GM19395 (cell line): Measurements from ENCODE around the gene RBKS.
"Not testable (repeated sequence)": the region's sequence is repeated elsewhere in the genome, so short reads cannot be mapped to it uniquely, and the experiment has no call there.

Experiments used
- ATAC-seq: cut with Tn5 transposase; IDR thresholded peaks from one replicate; pipeline ENCODE4 v1.9.1; 2021; ENCODE audit warnings: mild to moderate bottlenecking, moderate library complexity; ENCODE audit not compliant: unreplicated experiment

The RBKS gene

DNA sequence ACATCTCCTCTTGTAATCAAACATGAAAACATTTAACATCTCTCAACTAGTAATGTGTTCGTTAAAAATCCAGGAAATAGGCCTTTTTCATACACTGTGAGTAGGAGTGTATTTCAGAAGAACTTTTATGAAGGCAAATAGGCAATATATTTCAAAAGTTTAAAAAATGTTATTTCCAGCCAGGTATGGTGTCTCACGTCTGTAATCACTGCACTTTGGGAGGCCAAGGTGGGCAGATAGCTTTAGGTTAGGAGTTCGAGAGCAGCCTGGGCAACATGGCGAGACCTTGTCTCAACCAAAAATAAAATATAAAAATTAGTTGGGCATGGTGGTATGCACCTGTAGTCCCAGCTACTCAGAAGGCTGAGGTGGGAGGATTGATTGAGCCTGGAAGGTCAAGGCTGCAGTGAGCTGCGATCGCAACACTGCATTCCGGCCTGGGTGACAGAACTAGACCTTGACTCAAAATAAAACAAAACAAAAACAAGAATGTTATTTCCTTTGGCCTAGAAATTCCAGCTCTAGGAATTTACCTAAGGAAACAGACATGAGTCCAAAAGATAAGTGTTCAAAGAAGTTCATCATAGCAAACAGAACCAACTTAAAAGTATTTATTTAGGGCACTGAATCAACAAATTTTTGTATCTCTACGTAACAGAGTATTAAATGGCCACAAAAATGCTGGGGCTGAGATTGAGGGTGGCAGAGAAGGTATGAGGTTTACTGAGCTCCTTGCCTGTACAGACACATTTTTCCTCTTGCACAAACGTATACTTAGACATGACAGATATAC lies 14.9 kb downstream of the RBKS start:
- ATAC-seq: no peak

- no peak for ATAC-seq
Observed at GRCh38 chr2:27873091-27873490, 17.1 kb downstream of the RBKS start.

DNA sequence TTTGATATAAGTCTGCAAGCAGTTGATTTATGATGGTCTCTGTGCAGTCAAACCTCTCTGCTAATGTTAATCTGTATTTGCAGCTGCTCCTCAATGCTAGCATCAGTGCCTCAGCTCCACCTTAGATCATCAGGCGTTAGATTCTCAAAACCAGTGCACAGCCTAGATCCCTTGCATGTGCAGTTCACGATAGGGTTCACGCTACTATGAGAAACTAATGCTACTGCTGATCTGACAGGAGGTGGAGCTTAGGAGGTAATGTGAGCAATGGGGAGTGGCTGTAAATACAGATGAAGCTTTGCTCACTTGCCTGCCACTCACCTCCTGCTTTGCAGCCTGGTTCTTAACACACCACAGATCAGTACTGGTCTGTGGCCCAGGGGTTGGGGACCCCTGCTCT lies 18.4 kb downstream of the RBKS start:
- ATAC-seq: no peak

DNA sequence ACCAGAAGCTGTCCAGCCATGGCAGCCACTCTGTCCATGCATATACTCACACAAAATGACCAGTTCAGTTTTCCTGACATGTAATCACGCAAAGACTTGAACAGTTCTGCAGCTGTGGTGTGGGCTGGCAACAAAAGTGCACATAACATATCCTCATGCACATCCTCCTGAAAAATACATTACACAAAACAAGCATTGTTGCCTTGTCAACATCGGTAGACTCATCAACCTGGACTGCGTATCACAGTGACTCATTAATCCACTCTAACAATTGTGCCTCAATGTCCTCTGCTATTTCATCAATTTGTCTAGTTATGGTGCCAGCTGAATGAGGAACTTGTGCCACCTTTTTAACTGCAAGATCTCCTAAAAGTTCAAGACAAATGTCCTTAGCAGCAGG lies 19.5 kb downstream of the RBKS start:
- no peak for ATAC-seq

GRCh38 chr2:27869763-27870162 lies 20.4 kb downstream of the RBKS start:
- ATAC-seq: no peak

- ATAC-seq: no peak
Observed at GRCh38 chr2:27866237-27866636, 23.9 kb downstream of the RBKS start.

GRCh38 chr2:27863955-27864354 lies 26.2 kb downstream of the RBKS start:
- not testable (repeated sequence) for ATAC-seq

GRCh38 chr2:27863146-27863545 lies 27.0 kb downstream of the RBKS start:
- ATAC-seq: no peak

GRCh38 chr2:27860111-27860510 lies 30.1 kb downstream of the RBKS start:
- ATAC-seq: no peak

GRCh38 chr2:27857417-27858172 lies 32.6 kb downstream of the RBKS start:
- ATAC-seq: no peak

DNA sequence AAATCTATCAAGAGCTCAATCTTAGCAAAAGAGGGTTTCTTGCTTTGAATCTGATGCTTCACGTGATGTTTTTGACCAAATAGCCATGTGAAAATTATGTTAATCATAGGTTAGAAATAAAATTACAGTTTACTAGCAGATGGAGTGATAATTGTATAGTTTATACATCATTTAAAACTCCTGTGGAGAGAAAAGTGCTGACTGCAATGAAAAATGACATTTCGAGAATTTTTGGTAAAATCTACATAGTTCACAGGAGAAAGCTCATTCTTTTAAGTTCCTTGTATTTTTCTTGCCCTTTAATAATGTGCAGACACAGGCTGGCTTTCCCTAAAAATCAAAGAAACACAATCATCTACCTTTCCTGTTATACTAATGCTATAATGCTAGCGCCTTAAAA lies 33.2 kb downstream of the RBKS start:
- ATAC-seq: no peak

DNA sequence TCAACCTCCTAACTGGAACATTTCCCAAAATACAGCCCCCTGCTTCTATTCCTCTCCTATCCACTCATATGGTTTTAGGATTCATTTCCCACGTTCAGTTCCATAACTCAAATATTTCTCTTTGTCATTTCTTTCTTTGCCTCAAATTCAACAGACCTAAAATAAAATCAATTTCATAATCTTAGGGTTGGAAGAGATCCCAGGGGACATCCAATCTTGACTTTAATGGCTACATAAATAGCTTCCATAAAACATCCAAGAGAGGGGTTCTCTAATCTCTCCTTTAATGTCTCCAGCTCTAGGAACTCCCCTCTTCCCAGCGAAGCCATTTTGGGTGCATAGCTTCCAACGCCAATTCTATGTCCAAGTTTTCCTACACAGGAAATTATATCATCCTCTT lies 33.8 kb downstream of the RBKS start:
- no peak for ATAC-seq

GRCh38 chr2:27855476-27855875 lies 34.7 kb downstream of the RBKS start:
- ATAC-seq: no peak

GRCh38 chr2:27854229-27854862 lies 35.8 kb downstream of the RBKS start:
- ATAC-seq: no peak

DNA sequence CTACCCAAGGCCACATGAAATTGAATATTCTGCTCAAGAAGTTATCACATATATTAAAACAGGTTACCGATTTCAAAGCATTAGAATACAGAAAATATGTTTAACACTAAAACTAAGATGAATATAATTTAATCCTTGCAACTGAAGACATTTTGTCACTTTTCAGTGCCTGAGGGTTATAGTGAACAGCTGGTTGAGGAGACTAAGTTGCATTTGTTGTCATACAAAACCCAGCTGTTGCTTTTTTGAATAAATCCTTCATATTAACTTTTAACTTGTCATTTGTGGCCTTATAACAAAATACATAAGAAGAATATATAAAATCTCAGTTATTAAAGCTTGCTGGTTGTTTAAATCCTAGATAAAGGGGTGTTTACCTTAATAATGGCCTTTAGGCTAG lies 37.5 kb downstream of the RBKS start:
- ATAC-seq: no peak

- no peak for ATAC-seq
Observed at GRCh38 chr2:27849558-27850205, 40.5 kb downstream of the RBKS start.

DNA sequence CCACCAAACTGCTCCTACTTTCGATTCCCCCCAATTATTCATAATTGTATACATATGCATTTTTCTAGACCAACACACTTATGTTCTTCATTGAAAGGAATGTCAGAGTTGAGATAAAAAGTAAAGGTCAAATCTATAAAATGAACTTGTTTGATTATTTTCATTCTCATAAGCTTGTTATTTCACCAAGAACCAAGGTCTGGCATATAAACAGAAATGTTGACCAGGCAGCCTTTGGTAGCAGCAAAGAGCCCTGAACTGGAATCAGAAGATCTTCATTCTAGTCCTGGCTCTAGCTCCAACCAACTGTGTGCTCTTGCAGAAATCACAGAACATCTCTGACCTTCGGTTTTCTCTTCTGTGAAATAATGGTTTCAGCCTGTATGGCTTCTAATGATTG lies 42.9 kb downstream of the RBKS start:
- ATAC-seq: no peak

DNA sequence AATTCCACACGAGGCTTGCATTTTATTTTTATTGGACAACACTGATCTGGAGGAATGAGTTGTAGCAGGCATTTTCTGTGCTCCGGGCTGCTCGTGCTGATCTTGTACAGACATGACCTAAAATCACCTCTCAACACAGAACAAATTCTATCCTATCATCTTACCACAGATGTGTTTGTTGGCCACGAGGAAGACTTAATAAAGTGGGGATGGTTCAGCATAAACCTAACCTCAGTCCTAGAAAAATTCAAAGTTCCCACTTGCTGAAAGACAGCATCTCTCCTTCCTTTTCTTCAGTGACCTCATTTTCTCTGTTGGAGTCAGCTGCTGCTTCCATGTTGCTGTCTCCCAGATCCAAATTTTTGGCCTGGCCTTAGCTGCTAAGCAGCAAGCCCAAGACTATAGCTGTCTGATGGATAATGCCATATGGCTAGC lies 45.3 kb downstream of the RBKS start:
- no peak for ATAC-seq

- ATAC-seq: no peak
Observed at GRCh38 chr2:27843992-27844391, 46.2 kb downstream of the RBKS start.

- ATAC-seq: no peak
Observed at GRCh38 chr2:27842894-27843293, 47.3 kb downstream of the RBKS start.

DNA sequence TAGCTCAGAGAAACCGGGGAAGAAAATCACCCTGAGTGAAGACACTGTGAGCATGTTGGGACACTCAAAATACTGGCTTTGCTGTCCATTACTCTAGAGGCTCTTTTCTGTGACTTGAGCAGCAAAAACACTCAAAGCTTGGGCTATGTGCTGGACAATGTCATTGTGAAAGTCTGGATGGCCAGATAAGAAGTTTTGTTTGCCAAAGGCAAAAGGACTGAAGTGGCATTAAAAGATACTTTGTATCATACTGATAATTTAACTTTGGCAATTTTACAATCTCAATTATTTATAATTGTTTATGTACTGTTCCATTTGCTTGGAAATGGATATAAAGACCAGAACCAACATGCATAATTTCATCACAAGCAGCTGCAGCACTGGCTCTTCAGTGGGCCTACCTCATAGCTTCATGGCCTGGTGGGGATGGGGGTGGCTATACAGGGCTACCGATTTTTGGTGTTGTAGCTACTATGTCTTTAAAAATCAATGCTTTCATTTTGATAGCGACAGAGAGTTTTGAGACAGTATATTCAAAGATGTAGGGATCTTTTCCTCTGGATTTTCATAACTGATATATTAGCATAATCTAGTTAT lies 51.1 kb downstream of the RBKS start:
- no peak for ATAC-seq
